Upper lobe of left lung (tissue), 4 donors: ENCODE measurements around the gene PARVG.

ENCODE experiments used
- CTCF ChIP-seq, 6 experiments: fragments of 450-650 bp in 4 of 6; fragments of 200-600 bp in 2 of 6; sonication (generic) in 2 of 6; IDR thresholded peaks; one replicate each; pipeline ENCODE4 v1.5.1; 2016 to 2019; ENCODE audit warnings: antibody characterized with exemption in 6 of 6
- EP300 ChIP-seq, 4 donors: sonication (generic); formaldehyde crosslinking; IDR thresholded peaks; one replicate each; pipeline ENCODE4 v1.5.1; 2017; ENCODE audit warnings: antibody characterized with exemption in 4 of 4, control low read depth in 2 of 4
- POLR2A ChIP-seq, 4 donors: fragments of 450-650 bp; IDR thresholded peaks; one replicate each; pipeline ENCODE4 v1.5.1; 2016 to 2017; ENCODE audit warnings: antibody characterized with exemption in 4 of 4, mild to moderate bottlenecking in 2 of 4
- POLR2AphosphoS5 ChIP-seq, 2 donors: sonication (generic); formaldehyde crosslinking; IDR thresholded peaks; one replicate each; pipeline ENCODE4 v1.5.1; 2017; ENCODE audit warnings: antibody characterized with exemption in 2 of 2

- TF ChIP-seq CTCF (IDR thresholded peaks at IDR 0.05) = no peak
- no peak for TF ChIP-seq POLR2A (IDR thresholded peaks at IDR 0.05)
- no peak for TF ChIP-seq POLR2AphosphoS5 (IDR thresholded peaks at IDR 0.05)
- TF ChIP-seq EP300 (IDR thresholded peaks at IDR 0.05) = no peak
Observed at GRCh38 chr22:44136786-44137185, 43.9 kb upstream of the PARVG start.
